HG03460 (cell line): ENCODE measurements around the gene SNTG2.
"Not testable (repeated sequence)": the region's sequence is repeated elsewhere in the genome, so short reads cannot be mapped to it uniquely, and the experiment has no call there.

Experiments
- ATAC-seq: cut with Tn5 transposase; IDR thresholded peaks from one replicate; pipeline ENCODE4 v1.9.1; 2021; ENCODE audit not compliant: unreplicated experiment

Gene SNTG2

DNA sequence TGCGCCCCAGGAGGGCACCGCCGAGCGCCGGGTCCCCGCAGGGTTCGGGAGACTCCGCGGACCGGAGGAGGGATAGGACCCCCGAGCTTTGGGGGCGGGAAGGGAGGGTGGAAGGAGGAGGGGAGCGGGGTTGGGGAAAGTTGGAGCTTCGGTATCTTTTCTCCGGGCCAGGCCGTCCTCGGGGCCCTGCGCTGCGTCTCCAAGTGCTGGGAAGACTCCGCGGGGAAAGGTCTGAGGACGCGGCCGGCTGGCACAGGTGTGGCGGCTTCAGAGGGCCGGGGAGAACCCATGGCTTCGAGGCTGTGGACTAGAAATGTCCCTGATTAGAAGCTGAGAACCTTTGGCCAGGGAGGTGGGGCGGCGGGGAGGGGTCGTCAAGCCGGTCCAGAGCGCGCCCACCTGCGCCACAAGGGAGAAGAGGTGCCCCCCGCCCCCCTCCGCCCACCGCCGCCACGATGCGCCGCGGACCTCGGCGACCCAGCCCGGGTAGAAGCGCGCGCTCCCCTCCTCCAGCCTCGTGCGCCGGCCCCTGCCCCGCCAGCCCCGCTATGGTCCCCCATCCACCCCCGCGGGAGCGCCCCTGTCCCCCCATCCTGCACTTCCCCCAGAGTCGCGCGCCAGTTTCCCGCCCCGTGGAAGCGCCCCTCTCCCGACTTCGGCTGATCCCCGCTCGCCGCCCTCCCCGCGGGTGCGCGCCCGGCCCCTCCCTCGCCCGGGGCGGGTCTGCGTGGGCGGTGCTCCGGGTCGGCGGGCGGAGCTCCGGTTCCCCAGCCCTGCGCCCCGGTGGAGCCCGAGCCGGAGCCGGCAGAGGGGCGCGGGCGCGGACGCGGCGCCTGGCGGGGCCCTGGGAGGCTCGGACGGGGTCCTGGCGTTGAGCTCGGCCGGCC is at the start of gene SNTG2:
Gene SNTG2 (plus strand): TSS at position 770 of the 887 bp plus-strand sequence. CDS start 148 bp downstream, outside the sequence.
- ATAC-seq: no peak

DNA sequence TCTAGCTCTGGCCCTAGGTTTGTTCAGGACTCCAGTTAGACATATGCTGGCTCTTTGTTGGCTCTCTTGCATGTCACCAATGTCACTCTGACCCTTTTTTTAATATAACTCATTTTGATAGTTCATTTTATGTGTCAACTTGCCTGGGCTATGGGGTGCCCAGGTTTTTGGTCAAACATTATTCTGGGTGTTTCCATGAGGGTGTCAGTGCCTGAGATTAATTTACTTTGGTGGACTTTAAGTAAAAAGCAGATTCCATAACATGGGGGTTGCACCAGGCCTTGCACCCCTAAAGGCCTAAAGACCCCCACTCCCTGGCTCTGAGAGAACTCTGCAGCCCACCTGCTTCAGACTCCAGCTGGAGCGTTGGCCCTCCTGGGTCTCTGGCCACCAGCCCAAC is 48.1 kb upstream of the SNTG2 start:
- no peak for ATAC-seq

DNA sequence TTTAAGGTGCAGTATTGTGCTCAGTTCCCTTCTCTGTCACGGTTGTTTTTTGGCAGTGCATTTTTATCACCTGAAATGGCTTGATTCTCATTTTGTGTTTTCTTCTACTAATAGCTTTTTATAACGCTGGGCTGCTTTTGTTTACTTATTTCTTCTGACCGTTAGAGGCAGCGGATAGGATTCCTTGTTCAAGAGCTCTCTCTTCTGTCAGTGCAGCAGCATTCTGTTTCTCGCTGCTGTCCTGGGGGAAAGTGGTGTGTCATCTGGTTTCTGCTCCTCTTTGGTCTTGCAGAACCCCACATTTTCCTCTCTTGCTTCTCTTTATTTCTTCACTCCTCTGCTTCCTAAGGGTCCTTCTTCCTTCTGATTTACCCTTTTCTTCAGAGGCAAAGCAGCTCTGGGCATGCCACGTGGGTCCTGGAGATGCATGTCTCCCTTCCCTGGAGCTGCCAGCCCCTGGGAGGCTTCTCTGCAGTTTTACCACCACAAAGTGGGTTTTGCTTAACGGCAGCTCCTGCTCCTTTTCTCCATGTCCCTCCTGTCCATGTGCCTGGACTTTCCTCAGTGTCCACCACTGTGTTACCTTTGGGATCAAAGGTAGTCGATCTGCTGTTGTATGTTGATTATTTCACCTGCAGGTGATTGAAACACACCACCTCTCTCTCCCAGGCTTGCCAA is 47.3 kb upstream of the SNTG2 start:
- no peak for ATAC-seq

DNA sequence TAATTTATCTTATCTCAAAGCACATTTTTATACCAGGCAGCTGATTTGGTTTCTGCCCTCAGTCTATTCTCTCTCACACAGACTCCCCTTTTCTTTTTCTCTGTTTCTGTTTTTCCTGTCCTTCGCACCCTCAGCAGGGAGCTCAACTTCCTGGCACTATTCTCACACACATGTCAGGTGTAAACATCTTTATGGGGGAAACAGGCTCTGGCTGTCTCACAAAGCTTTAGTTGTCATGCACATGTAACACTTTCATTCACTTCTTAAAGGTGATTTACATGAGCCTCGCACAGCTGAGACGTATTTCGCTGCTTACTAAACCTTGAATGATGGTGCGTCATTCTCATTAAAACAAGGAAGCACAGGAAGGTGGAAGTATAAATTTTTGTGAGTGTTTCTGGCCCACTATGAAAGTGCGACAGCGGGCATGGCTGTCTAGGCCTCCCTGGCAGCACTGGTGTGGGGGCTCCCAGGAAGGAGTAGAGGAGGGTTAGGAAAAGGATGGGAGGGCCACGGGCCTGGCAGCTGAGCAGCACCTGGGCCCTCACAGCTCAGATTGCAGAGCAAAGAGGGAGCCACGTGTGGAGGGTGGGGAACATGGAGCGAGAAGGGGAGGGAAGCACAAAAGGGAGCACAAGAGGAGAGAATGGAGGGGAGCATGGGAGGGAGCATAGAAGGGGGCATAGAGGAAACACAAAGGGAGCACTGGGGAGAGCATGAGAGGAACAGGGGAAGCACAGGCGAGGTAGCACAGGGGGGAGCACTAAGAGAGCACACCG is 46.2 kb upstream of the SNTG2 start:
- ATAC-seq: no peak

DNA sequence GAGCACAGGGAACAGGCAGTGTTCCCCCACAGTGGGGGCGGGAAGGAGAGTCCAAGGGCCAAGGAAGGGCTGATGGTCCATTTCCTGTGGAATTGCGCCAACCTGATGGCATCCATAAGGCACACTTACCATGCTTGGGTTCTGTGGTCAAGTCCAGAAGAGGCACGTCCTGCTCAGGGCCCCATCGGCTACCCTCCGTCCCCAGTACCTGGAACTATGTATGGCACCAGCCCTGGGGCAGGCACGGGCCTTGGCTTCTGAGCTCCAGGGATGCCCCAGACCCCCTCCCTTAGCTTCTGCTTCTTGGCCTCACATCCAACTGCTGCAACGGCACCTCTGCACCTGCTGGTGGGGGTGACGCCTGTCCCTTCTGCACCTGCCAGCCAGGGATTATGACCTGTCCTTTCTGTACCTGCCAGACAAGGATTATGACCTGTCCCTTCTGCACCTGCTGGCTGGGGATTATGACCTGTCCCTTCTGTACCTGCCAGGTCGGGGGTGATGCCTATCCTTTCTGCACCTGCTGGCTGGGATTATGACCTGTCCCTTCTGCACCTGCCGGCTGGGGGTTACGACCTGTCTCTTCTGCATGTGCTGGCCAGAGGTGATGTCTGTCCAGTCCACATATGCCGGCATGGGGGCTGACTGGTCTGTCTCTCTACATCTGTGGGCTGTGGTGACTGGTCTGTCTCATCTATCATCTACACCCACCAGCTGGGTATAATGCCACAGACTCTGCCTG is 45.4 kb upstream of the SNTG2 start:
- no peak for ATAC-seq

DNA sequence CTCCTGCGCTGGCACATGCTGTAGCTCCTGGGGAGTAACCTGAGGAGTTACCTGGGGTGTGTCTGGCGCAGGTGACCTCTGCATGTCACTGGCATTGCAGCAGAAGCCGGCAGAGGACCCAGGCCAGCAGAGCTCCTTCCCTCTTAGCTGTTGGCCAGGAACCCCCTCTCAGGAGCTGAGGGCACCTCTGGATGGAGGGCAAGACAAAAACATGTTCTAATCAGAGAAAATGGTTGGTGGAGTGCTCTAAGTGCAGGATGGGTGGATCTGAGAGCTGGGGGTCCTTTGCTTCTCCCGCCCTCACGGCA is 44.9 kb upstream of the SNTG2 start:
- no peak for ATAC-seq

DNA sequence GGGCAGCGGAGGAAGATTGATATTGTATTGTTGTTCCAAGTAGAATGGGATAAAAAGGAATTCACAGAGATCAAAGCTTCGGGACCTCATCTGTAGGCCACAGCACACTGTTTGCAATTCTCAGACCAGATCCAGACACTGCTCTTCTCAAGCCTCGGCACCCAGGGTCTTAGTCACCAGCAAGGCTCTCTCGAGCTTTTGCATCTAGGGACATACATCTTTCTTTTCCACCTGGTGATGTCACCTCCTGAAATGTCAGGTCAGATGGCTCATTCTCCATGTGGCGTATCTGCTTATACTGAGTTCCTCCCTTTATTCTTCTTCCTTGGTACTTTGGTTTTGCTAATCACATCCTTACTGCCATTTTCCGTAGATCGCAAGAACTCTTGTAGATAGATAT is 42.9 kb upstream of the SNTG2 start:
- ATAC-seq: no peak

DNA sequence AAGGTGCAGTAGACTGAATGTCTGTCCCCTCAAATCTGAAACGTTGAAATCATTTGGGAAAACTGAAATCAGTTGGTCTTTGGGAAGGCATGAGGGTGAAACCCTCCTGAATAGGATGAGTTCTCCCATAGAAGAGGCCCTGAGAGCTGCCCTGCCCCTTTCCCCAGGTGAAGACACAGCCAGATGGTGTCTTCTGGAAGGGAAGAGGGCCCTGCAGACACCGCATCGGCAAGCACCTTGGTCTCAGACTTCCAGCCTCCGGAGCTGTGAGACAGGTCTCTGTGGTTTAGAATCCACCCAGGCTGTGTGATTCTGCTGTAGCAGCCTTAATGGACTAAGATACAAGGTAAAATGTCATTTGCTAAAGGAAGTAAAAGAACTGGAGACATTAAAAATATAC is 42.1 kb upstream of the SNTG2 start:
- no peak for ATAC-seq

DNA sequence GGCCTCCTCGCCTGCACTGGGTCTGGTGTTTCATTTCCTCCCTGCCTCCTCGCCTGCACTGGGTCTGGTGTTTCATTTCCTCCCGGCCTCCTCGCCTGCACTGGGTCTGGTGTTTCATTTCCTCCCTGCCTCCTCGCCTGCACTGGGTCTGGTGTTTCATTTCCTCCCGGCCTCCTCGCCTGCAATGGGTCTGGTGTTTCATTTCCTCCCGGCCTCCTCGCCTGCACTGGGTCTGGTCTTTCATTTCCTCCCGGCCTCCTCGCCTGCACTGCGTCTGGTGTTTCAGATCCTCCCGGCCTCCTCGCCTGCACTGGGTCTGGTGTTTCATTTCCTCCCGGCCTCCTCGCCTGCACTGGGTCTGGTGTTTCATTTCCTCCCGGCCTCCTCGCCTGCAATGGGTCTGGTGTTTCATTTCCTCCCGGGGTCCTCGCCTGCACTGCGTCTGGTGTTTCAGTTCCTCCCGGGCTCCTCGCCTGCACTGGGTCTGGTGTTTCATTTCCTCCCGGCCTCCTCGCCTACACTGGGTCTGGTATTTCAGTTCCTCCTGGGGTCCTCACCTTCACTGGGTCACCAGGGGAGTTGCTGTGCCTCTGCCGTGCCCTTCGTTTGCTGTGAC is 40.8 kb upstream of the SNTG2 start:
- ATAC-seq: not testable (repeated sequence)

DNA sequence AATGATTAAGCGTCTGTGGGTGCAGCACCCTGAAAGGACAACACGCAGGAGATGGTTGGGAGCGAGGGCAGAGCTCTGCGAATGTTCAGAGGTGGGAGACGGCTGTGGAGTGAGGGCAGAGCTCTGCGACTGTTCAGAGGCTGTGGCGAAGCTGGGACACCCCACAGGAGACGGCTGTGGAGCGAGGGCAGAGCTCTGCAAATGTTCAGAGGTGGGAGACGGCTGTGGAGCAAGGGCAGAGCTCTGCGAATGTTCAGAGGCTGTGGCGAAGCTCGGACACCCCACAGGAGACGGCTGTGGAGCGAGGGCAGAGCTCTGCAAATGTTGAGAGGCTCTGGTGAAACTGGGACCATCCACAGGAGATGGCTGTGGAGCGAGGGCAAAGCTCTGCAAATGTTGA is 40.0 kb upstream of the SNTG2 start:
- no peak for ATAC-seq

DNA sequence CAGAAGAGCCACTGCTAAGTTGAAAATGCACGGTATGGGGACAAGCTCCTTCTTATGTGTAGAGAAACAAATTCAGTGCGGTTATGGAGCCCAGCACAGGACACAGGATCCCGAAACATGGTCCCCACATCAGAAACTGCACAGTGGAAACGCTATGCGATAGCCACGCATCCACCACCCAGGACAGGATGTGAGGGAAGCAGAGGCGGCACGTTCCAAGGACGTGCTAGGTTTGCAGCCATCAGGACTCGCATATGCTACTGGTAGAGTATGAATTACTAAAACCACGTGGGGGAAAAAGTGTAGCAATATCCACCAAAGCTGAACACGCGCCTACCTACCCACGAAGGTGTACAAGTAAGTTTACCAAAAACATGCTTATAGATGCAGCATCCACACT is 34.7 kb upstream of the SNTG2 start:
- no peak for ATAC-seq

DNA sequence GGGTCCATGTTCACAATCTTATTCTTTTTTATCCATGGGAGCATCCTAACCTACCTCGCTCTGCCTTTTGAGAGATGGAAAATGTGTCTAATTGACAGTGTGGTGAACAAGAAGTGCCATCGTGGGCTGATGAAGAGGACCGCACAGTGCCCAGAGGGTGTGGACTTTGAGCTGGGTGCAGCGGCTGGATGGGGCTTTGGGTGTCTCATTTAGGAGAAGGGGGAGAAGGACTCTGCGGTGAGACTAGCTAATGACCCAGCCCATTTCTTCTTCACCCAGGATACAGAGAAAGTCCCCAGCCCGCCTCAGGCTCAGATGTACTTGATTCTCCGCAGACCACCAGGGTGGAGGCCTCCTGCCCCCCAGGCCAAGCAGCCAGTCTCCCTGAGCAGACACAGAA is 33.7 kb upstream of the SNTG2 start:
- no peak for ATAC-seq

DNA sequence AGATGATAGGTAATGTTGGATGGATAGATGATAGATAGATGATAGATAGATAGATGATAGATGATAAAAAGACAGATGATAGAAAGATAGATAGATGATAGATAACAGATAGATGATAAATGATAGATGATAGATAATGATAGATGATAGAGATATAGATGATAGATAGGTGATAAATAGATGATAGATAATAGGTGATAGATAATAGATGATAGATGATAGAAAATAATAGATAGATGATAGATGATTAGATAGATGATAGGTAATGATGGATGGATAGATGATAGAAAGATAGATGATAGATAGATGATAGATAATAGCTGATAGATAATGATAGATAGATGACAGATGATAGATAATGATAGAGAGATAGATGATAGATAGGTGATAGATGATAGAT is 31.0 kb upstream of the SNTG2 start:
- ATAC-seq: no peak

DNA sequence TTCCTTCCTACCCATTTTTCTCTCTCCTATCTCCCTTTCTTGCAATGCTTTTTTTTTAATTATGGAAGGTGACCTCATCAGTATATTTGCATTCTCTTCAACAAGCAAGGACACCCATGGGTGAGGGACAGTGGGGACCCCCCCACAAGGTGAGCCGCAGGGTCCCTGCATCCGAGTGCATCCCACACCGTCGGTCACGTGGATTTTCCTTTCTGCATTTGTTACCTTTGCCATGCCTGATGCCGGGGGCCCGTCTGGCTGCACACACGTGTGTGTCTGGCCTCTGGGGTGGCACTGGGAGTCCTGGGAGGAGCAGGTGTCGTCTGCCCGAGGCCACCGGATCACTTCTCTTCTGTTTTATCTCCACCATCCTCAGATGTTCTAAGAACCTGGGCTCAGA is 30.1 kb upstream of the SNTG2 start:
- no peak for ATAC-seq

DNA sequence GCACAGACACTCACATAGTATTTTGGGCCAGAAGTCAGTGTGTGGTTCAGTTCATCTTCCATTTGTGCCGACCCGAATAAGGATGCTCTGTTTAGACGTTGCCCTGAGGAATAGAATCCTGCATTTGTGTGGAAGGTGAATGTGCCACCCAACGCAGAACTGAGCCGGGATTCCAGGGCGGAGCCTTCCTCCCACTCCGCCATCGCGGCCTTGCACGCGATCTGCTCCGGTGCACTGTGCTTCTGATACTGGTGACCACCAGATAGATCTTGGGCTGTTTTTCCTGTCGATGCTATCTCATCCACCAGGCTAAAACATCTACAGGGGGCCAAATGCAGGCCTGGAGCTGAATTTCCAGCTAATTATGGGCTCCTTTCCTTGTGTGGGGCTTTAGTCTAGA is 29.6 kb upstream of the SNTG2 start:
- no peak for ATAC-seq

DNA sequence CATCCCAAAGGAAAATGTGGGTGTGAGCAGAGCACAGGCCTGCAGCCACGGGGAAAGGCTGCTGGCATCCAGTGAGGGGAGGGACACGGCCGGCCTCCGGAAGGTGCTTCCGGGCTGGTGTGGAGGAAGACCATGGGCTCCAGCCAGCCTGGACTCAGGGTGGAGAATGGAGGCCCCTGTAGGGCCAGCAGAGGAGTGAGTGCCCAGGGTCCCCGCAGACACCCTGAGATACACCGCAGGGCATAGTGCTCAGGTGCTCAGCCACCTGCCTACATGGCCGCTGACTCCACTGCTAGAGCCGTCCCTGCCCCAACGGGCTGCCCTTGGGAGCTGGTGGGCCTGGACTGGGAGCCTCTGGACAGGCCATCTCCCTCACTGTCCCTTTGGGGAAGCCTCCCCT is 28.5 kb upstream of the SNTG2 start:
- no peak for ATAC-seq

DNA sequence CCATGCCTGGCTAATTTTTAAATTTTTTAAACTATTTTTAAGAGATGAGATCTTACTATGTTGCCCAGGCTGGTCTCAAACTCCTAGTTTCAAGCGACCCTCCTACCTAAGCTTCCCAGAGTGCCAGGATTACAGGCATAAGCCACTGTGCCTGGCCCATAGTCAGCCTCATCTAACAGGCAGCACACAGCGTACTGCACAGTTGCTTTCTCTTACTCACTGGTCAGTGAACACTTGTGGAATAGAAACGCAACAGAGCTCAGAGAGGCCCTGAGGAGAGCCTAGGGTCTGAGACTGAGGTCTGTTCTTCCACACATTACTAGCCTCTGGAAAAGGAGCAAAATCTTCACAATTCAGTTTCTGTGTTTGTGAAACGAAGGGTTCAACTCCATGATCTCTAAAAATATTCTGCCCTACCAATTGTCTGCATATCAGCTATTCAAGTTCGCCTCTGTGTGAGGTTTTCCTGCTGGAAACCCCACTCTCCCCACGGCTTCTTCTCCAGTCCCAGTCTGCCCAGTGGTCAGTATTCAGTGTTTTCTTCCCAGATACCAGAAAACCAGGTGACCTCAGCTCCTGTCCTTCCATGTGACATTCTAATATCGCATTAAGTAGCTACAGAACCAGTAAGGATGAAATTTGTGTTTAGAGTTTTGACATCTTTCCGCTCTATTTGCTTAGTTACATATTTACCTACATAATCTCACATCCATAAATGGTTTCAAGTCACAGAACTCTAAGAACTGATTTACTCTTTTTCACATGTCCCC is 26.6 kb upstream of the SNTG2 start:
- no peak for ATAC-seq

DNA sequence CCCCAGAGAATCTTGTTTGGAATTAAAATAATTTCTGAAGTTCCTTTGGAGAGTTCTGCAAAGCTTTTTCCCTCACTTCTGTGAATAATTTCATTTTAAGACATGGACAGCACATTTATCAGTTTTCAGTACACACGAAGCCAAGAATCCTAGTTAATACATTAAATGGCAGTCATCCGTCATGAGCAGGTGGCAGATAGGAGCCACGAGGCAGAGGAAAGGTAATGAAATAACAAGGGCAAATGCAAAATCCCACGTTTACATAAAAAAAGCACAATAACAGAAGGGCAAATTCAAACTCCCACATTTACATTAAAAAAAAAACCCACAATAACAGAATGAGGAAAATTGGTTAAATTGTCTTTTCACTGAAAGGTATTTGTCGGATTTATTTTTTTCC is 25.9 kb upstream of the SNTG2 start:
- ATAC-seq: no peak

DNA sequence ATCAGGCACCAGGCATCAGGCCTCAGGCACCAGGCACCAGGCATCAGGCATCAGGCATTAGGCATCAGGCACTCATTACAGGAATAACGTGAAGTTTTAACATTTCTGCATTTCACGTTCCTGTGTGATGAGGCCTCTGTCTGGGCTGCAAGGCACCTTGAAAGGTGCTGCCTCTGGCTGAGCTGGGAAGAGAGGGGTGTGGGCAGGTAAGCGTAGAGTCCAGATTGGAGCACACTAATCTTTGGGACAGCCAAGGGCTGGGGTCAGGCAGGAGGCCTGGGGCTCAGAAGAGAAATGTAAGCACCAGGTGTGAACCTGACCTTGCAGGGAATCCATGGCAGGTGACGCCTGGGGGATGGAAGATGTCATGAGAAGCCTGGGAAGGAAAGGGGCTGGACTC is 25.3 kb upstream of the SNTG2 start:
- no peak for ATAC-seq

DNA sequence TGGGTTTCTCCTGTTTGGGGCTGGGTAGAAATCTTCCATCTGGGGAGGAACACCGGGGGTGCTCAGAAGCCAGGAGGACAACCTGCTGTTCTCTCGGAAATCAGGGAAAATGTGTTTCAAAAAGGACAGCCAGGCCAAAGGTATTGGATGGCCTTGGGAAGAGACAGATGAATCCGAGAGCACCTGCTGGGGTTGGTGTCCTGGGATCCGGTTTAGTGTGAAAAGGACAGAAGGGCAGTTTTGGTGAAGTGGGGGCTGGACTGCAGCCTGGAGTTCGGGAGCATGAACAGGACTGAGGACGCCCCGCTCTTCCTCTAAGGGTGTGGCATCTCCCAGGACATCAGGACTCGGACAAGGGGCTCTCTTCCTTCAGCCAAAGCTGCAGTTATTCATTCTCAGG is 24.9 kb upstream of the SNTG2 start:
- ATAC-seq: no peak
